Posterior vena cava (tissue), 2 donors: Measurements from ENCODE around the gene XKR3. TPM values are rescaled to one million over a fixed set of nuclear protein-coding genes. Genes with fewer than 3 reads are reported as not detected.
"Not testable (repeated sequence)": the region's sequence is repeated elsewhere in the genome, so short reads cannot be mapped to it uniquely, and the experiment has no call there.

ENCODE experiments used
- DNase-seq: peaks from one replicate; pipeline ENCODE4 v3.0.0-alpha.2; 2020; ENCODE audit warnings: low spot score
- intact Hi-C, 2 donors: fragments of 100-400 bp; cut with DNase I; formaldehyde crosslinking; loops; one replicate each; pipeline versions ENCODE4 v1.14.1 to v1.14.2; 2022 to 2023
- total RNA-seq, 2 donors: library from RNA; stranded (reverse); fragmentation: NEBNext Ultra II Directional; extraction: Animal tissue kit (Norgen Biotek cat#: 25700); gene quantifications; one replicate each; pipeline ENCODE4 v1.2.1, GENCODE V29; 2021
- donor health status: DM: yes; HTN: yes; CAD: no.
- donor health status: DM: yes; HTN: yes; CAD: no.

The XKR3 gene
- total RNA-seq, 2 donors from 2014 or later = not detected

DNA sequence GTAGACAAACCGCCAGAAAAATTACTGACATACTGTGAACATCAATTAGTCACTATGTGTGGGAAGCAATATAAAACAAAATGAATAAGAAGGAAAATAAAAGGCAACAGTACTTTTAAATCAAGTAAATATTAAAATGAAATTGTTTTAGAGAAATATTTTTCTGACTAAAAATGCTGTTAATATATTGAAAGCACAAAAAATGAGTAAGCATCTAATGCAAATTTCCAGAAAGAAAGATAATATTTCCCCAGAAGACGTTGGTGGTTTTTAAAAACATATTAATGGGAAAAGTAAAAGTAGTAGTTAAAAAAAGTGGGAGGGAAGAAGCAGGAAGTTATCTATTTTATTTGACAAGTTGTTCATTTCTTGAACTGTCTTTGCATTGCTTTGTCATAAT is 16.5 kb downstream of the XKR3 start:
- intact Hi-C loops = no loop called here
- no peak for DNase-seq

DNA sequence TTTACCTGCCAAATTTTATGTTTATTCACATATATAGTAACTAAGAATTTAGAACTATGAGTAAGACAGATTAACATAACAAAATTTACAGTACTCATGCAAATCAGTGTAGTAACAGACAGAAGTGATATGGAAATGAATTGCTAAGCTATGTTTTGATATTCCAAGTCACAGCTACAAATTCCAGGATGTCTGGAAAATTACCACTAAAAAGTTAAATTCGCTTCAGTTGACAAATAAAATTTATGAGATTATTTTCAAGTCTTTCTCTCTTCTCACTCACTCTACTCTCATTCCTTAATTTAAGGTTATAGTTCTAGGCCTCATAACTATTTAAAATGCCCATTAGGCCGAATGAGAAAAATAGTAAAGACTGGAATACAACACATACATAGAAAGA is 18.1 kb downstream of the XKR3 start:
- DNase-seq = no peak
- intact Hi-C loops = no loop called here

DNA sequence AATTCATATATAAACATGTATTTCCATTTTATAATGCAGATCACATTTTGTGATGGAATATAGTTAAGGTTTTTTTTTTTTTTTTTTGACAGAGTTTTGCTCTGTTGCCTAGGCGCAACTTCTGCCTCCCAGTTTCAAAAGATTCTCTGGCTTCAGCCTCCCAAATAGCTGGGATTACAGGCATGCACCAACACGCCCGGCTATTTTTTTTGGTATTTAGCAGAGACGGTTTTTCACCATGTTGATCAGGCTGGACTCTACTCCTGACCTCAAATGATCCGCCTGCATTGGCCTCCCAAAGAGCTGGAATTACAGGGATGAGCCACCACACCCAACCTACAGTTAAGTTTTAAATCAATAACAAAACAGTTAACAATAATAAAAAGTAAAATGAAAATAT is 18.8 kb downstream of the XKR3 start:
- DNase-seq = no peak
- intact Hi-C loops = no loop called here

DNA sequence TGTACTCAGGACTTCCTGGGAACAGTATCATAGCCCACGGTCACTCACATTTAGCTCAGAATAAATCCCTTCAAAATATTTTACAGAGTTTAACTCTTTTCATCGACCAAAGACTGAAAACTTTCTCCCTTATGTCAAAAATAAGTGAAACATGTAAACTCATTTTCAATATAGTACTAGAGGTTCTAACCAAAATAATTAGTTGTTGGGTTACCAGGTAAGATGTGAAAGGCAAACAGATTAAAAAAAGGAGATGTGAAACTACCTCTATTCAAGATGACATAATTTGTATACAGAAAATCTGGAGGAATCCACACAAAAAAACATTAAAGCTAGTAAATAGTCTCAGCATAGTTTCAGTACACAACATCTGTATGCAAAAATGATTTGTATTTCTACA is 20.3 kb downstream of the XKR3 start:
- no peak for DNase-seq
- intact Hi-C loops = no loop called here

DNA sequence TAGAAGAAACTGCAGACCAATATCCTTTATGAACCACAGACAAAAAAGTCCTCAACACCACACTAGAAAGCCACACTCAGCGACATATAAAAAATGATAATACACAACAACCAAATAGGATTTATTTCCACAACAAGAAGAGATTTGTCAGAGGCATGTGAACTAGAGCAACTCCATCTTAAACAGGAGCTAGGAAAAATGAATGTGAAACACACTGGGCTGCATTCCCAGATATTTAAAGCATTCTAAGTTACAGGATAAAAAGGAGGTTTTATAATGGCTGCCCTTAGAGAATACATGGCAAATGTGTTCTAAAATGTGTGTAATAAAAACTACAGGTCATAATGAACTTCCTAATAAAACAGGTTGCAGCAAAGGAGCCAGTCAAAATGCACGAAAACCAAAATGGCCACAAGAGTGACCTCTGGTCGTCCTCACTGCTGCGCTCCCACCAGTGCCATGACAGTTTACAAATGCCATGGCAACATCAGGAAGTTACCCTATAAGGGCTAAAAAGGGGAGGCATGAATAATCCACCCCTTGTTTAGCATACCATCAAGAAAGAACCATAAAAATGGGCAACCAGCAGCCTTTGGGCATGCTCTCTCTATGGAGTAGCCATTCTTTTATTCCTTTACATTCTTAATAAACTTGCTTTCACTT is 21.8 kb downstream of the XKR3 start:
- DNase-seq = no peak
- intact Hi-C loops = no loop called here

DNA sequence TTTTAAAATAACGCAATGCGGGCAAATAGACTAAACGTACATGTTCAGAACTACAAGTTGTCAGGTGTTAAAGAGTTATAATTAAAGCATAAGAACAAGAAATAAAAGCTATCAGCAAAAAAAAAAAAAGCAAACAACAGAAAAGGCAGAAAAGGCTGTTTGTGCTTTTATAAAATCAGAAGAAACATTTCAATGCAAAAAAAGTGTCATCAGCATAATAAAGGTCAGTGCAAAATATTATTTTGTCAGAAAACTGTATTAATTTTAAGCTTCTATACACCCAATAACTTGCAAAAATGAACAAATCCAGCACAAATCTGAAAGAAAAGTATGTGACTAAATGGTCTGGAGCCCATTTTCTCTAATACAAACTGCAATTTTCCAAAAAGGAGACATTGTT is 23.6 kb downstream of the XKR3 start:
- intact Hi-C loops = no loop called here
- DNase-seq = no peak

DNA sequence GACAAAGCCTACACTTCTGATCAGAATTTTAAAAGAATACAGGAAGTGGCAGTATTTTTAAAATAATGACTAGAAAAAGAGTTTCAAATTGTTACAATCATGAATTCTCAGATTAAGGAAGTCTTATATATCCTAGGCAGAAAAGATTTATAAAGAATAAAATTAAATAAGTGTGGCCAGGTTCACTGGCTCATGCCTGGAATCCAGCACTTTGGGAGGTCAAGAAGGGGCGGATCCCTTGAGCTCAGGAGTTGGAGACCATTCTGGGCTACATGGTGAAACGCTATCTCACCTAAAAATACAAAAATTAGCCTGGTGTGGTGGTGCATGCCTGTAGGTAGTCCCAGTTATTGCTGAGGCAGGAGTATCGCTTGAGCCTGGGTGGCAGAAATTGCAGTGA is 24.1 kb downstream of the XKR3 start:
- DNase-seq = no peak
- intact Hi-C loops = no loop called here

DNA sequence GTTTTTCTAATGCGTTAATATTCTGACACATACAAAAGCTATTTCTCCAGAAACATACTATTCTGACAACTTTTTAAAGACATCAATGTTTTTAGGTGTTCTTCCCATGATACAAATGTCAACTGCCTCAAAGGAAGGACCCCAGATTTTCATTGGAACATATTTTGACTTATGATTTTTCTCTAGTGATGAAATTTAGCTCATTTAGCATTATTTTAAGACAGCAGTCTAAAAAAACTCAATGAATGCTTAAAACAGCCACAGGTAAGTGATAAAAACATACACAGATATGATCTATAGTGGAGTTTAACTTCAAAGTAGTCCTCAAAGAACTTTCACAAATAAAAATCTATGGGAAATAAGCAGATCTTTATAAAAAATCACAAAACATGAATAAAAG is 24.9 kb downstream of the XKR3 start:
- no peak for DNase-seq
- intact Hi-C loops = no loop called here

DNA sequence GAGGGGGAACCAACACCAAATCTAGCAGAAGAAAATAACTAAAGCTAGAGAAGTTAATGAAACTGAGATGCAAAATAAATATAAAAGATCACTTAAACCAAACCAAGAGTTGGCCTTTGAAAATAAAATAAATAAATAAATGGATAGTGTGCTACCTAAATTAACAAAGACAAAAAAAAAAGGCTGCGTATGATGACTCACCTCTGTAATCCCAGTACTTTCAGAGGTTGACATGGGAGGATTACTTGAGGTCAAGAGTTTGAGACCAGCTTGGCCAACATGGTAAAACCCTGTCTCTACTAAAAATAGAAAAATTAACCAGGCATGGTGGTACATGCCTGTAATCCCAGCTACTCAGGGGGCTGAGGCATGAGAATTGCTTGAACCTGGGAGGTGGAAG is 29.7 kb downstream of the XKR3 start:
- intact Hi-C loops = not testable (repeated sequence)

DNA sequence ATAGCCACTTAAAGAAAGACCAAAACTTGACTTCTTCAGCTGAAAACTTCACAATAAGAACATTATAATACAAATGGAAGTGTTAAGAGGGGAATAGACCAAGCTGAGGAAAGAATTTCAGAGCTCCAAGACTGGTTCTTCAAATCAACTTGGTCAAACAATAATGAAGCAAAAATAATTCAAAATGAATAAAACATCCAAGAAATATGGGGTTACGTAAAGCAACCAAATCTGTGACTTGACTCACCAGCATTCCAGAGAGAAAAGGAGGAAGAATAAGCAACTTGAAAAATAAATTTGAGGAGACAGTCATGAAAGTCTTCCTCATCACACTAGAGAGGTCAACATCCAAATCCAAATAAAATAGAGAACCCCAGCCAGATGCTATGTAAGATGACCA is 31.4 kb downstream of the XKR3 start:
- intact Hi-C loops = no loop called here
- no peak for DNase-seq

More for the DNA sequence above, 29.7 kb downstream of the XKR3 start:
- DNase-seq = not testable (repeated sequence)

DNA sequence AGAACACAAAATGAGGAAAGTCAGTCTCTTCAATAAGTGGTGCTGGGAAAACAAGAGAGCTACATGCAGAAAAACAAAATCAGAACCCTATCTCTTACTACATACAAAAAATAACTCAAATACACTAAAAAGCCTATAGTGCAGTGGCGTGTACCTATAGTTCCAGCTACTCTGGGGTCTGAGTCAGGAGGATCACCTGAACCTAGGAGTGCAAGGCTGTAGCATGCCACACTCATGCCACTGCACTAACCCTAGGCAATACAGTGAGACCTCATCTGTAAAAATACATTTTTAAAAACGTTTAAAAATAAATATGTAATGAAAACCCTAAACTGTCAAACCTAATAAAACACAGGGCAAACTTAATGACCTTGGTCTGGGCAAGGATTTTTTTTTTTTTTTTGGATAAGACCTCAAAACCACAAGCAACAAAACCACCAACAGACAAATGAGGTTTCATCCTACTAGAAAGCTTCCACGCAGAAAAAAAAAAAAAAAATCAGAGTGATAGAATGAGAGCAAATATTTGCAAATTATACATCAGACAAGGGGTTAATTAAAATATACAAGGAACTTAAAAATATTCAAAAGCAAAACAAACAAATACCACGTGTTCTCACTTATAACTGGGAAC is 35.2 kb downstream of the XKR3 start:
- intact Hi-C loops = no loop called here
- no peak for DNase-seq

DNA sequence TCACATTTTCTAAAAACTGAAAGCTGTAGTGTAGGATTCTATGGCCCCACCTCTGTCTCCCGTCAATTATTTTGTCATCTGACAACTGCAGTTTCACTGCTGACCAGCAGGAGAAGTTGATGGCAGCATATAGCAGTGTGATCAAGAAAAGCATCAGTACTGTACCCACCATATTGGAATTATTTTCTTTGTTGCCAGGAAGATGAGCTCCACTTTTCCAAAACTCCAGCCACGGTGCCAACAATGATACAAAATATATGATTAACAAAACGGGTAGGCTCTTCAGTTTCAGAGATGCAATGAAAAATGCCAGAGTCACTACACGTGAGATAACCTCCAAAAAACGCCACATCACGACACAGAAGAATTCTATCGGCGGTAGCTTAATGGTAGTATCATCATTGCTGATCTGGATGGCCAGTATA is 41.3 kb downstream of the XKR3 start:
- no peak for DNase-seq
- intact Hi-C loops = no loop called here

DNA sequence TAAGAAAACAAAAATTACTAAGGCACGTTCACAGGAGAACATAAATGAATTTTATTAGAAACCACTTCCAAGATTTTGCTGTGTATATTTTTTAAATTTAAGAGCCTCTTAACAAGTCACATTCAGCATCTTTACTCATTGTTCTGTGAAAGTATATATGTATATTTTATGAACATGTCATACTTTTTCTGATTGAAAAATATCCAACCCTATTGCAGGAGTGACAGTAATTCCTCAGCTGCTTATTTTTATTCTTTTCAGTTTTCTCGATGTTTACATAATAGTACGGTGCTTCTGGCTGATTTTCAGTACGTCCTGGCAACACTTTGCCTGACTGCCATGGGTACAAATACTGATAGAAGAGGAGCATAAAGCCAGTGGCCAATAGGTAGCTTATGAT is 41.8 kb downstream of the XKR3 start:
- DNase-seq = no peak
- intact Hi-C loops = no loop called here

DNA sequence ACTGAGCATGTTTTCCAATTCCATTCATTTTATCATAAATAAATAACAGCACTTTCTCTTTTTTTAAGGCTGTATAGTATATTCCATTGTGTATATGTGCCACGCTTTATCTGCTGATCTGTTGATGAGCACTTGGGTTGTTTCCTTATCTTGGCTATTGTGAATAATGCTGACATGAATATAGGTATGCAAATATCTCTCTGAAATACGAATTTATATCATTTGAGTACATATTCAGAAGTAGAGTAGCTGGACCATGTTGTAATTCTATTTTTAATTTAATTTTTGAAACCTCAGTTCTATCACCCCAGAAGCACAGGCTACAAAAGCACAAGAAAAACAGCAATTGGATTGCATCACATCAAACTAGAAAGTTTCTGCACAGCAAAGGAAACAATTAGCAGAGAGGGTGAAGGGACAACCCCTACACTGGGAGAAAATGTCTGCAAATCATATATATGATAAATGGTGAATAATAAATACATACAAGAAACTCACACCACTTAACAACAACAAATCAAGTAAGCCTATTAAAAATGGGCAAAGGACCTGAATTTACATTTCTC is 43.4 kb downstream of the XKR3 start:
- DNase-seq = no peak
- intact Hi-C loops = no loop called here

DNA sequence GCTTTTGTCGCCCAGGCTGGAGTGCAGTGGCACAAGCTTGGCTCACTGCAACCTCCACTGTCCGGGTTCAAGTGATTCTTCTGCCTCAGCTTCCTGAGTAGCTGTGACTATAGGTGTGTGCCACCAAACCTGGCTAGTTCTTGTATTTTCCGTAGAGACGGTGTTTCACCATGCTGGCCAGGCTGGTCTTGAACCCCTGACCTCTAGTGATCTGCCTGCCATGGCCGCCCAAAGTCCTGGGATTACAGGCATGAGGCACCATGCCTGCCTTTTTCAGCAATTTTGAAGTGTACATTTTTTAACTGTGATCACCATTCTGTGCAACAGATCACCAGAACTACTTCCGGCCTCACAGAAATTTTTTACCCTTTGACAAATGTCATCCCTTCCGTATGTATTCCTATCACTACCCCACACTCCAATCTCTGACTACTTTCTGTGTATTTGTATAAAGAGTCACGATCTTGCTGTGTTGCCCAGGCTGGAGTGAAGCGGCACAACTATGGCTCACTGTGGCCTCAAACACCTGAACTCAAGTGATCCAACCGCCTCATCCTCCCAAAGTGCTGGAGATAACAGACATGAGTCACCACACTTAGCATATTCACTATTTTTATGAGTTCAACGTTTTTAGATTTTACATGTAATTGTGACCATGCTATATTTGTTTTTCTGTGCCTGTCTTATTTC is 44.0 kb downstream of the XKR3 start:
- DNase-seq = no peak
- intact Hi-C loops = no loop called here

DNA sequence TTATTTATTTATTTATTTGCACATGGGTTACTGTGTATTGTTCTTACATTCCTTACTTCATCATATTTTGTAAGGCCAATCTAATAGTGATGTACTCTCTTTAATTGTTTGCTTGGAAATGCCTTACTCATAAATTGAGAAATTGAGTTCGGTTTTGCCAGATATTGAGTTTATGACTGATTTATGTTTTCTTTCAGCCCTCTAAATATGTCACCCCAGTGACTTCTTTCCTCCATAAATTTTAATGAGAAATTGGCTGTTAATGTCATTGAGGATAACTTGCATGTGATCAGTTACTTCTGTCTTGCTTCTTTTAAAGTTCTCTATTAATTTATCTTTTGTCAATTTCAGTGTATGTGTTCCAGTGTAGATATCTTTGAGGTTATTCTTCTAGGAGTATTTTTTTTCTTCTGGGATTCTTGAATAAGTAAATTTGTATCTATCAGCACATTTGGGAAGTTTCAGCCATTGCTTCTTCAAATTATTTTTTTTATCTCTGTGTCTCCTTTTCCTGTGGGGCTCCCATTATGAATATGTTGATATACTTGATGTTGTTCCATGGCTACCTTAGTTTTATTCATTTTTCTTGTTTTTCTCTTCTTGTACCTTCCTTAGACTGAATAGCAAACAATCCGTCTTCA is 47.8 kb downstream of the XKR3 start:
- intact Hi-C loops = no loop called here
- no peak for DNase-seq

DNA sequence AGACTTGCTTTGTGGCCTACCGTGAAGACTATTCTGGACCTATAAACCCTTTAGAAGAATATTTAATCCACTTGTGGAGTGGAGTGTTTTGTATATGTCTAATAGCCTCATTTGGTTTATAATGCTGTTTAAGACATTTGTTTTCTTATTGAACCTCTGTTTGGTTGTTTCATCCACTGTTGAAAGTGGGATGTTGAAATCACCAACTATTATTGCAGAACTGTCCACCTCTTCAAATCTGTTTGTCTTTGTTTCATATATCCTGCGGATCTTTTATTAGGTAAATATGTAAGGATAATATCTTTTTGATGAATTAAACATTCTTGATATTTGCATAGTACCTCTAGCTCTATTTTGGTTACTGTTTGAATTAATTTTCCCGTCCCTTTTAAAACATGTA is 49.1 kb downstream of the XKR3 start:
- intact Hi-C loops = no loop called here

DNA sequence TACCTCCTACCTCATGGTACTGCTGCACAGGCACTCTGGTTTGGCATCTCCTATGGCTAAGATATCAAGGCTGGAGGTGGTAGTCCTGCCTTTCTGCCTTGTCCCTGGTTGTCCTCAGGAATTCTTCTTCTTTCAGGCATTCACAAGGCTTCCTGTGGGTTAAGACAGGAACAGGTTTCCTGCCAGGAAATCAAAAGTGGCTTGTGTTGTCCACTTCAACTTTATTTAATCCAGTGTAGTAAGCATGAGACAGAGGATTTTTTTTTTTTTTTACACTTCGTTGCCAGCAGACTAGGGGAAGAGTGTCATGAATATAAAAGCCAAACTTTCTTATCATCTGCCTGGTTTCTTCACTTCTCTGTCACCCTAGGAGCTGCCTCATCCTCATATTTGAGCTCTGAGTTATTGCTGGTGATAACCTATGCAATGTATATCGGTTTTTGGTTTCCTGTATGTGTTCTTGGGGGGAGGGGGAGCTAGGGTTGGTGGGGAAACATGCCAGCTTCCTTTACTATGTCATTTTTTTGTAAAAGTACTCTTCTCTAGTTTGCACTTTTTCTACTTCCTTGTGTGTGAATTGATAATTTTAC is 50.2 kb downstream of the XKR3 start:
- no peak for DNase-seq
- intact Hi-C loops = no loop called here

More for the DNA sequence above, 49.1 kb downstream of the XKR3 start:
- DNase-seq = no peak

DNA sequence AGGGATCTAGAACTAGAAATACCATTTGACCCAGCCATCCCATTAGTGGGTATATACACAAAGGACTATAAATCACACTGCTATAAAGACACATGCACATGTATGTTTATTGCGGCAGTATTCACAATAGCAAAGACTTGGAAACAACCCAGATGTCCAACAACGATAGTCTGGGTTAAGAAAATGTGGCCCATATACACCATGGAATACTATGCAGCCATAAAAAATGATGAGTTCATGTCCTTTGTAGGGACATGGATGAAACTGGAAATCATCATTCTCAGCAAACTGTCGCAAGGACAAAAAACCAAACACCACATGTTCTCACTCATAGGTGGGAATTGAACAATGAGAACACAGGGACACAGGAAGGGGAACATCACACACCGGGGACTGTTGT is 53.6 kb downstream of the XKR3 start:
- intact Hi-C loops, DNase-seq: not testable (repeated sequence)

DNA sequence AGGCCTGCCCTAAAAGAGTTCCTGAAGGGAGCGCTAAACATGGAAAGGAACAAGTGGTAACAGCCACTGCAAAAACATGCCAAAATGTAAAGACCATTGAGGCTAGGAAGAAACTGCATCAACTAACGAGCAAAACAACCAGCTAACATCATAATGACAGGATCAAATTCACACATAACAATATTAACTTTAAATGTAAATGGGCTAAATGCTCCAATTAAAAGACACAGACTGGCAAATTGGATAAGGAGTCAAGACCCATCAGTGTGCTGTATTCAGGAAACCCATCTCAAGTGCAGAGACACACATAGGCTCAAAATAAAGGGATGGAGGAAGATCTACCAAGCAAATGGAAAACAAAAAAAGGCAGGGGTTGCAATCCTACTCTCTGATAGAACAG is 57.3 kb downstream of the XKR3 start:
- intact Hi-C loops, DNase-seq: not testable (repeated sequence)
